K562 (cell line): Measurements from ENCODE around the gene S1PR1. TPM values are rescaled to one million over a fixed set of nuclear protein-coding genes. Genes with fewer than 3 reads are reported as not detected.

Experiments used
- ATF3 ChIP-seq, 2 experiments: fragments of 450-650 bp in 1 of 2; sonication (generic) in 1 of 2; formaldehyde crosslinking in 1 of 2; IDR thresholded peaks in 1 of 2; conservative IDR thresholded peaks in 1 of 2; 2 replicates each; pipeline versions ENCODE4 v1.6.1 to v1.8.1; 2016 to 2023; ENCODE audit warnings: mild to moderate bottlenecking in 2 of 2, moderate library complexity in 2 of 2, inconsistent platforms in 1 of 2, missing genetic modification reagents in 1 of 2
- BCLAF1 ChIP-seq, 2 experiments: fragments of 450-650 bp in 1 of 2; IDR thresholded peaks; 2 replicates each; pipeline ENCODE4 v1.6.1; 2011 to 2017; ENCODE audit warnings: low read depth in 2 of 2, antibody characterized with exemption in 1 of 2, borderline replicate concordance in 1 of 2, low read length in 1 of 2, mild to moderate bottlenecking in 1 of 2, mixed read lengths in 1 of 2; ENCODE audit not compliant: control insufficient read depth in 1 of 2
- CTCF ChIP-seq, 3 experiments: IDR thresholded peaks in 2 of 3; conservative IDR thresholded peaks in 1 of 3; 2 replicates each; pipeline ENCODE4 v1.5.1; 2011 to 2012; ENCODE audit warnings: low read length in 3 of 3, mild to moderate bottlenecking in 3 of 3, control low read depth in 2 of 3, improper control_type of control experiment in 1 of 3, inconsistent platforms in 1 of 3, low read depth in 1 of 3, mixed read lengths in 1 of 3, moderate library complexity in 1 of 3; ENCODE audit not compliant: insufficient read depth in 2 of 3
- DPF2 ChIP-seq: fragments of 450-650 bp; IDR thresholded peaks from 2 replicates; pipeline ENCODE4 v1.6.1; 2016
- E2F3 ChIP-seq: fragments of 250-450 bp; sonication (Bioruptor Pico); IDR thresholded peaks from 2 replicates; pipeline ENCODE4 v1.4.0; 2020; ENCODE audit warnings: mild to moderate bottlenecking
- FOXA3 ChIP-seq, 2 experiments: fragments of 450-650 bp in 1 of 2; sonication (generic) in 1 of 2; formaldehyde crosslinking; IDR thresholded peaks in 1 of 2; conservative IDR thresholded peaks in 1 of 2; 2 replicates each; pipeline versions ENCODE4 v1.4.0 to v1.8.0; 2020 to 2022; ENCODE audit warnings: mild to moderate bottlenecking in 2 of 2, missing genetic modification reagents in 1 of 2
- FOXK1 ChIP-seq: sonication (generic); formaldehyde crosslinking; IDR thresholded peaks from 2 replicates; pipeline ENCODE4 v1.8.0; 2022; ENCODE audit warnings: missing genetic modification reagents, mild to moderate bottlenecking, borderline replicate concordance
- GTF2A2 ChIP-seq: IDR thresholded peaks from 2 replicates; pipeline ENCODE4 v1.6.1; 2016; ENCODE audit warnings: mild to moderate bottlenecking, missing genetic modification characterization, missing compliant biosample characterization
- KLF1 ChIP-seq: fragments of 450-650 bp; IDR thresholded peaks from 2 replicates; pipeline ENCODE4 v1.6.1; 2016; ENCODE audit warnings: missing genetic modification characterization, missing compliant biosample characterization
- MEF2A ChIP-seq: IDR thresholded peaks from 2 replicates; pipeline ENCODE4 v1.6.1; 2011; ENCODE audit warnings: low read depth, mild to moderate bottlenecking, low read length, moderate library complexity; ENCODE audit not compliant: control insufficient read depth
- MEIS2 ChIP-seq: fragments of 450-650 bp; IDR thresholded peaks from 2 replicates; pipeline ENCODE4 v1.6.1; 2014; ENCODE audit warnings: mild to moderate bottlenecking; ENCODE audit not compliant: partially characterized antibody
- PBX2 ChIP-seq, 2 experiments: IDR thresholded peaks in 1 of 2; conservative IDR thresholded peaks in 1 of 2; 2 replicates each; pipeline ENCODE4 v1.6.1; 2016; ENCODE audit warnings: low read depth in 2 of 2, mild to moderate bottlenecking in 1 of 2, missing compliant biosample characterization in 1 of 2, missing genetic modification characterization in 1 of 2, moderate library complexity in 1 of 2
- POLR2G ChIP-seq: fragments of 200-400 bp; formaldehyde crosslinking; IDR thresholded peaks from 2 replicates; pipeline ENCODE4 v1.6.1; 2017; ENCODE audit warnings: low read depth, mild to moderate bottlenecking, antibody characterized with exemption, low read length, moderate library complexity
- RBM34 ChIP-seq: fragments of 200-400 bp; formaldehyde crosslinking; IDR thresholded peaks from 2 replicates; pipeline ENCODE4 v1.6.1; 2018; ENCODE audit warnings: low read length, borderline replicate concordance; ENCODE audit not compliant: insufficient read depth
- TEAD4 ChIP-seq, 2 experiments: sonication (generic) in 1 of 2; formaldehyde crosslinking in 1 of 2; IDR thresholded peaks; 2 replicates each; pipeline versions ENCODE4 v1.6.1 to v1.8.0; 2012 to 2022; ENCODE audit warnings: borderline replicate concordance in 1 of 2, inconsistent platforms in 1 of 2, low read length in 1 of 2, mild to moderate bottlenecking in 1 of 2, missing genetic modification reagents in 1 of 2
- ZNF232 ChIP-seq: sonication (generic); formaldehyde crosslinking; IDR thresholded peaks from 2 replicates; pipeline ENCODE4 v1.8.0; 2022; ENCODE audit warnings: mild to moderate bottlenecking, missing genetic modification reagents
- ZNF239 ChIP-seq: fragments of 250-450 bp; sonication (Bioruptor Pico); IDR thresholded peaks from 2 replicates; pipeline ENCODE4 v1.4.0; 2020; ENCODE audit warnings: mild to moderate bottlenecking
- ZNF583 ChIP-seq: fragments of 250-450 bp; sonication (Bioruptor Pico); IDR thresholded peaks from 2 replicates; pipeline ENCODE4 v1.4.0; 2020
- polyA plus RNA-seq, 8 experiments: library from polyadenylated mRNA; depleted of rRNA in 4 of 8; stranded (reverse) in 5 of 8; unstranded in 3 of 8; fragments of >200 nt; fragmentation: Nextera tagmentation in 2 of 8; fragmentation: Illumina TruSeq in 1 of 8; extraction: Ambion mirVana in 2 of 8; extraction: Trizol in 1 of 8; gene quantifications; 2 replicates each; pipeline versions ENCODE4 v1.2.1 to v1.2.3, GENCODE V29; 2011 to 2014; ENCODE audit warnings: inconsistent platforms in 1 of 8, missing spikeins in 1 of 8
- total RNA-seq, 7 experiments: library from RNA; depleted of rRNA in 6 of 7; stranded (reverse); fragments of >200 nt in 6 of 7; fragmentation: Illumina TruSeq in 2 of 7; extraction: Trizol in 2 of 7; gene quantifications; 2 replicates each; pipeline versions ENCODE4 v1.2.1 to v1.2.3, GENCODE V29; 2011 to 2021; ENCODE audit warnings: low replicate concordance in 1 of 7

S1PR1 gene
- total and polyA plus RNA-seq, 9 of the 15 experiments (the other 6 are each of a cell fraction or from before 2014, with no cell fraction given) = 0.22 to 1.2 (median 0.43) TPM

- TF ChIP-seq BCLAF1 (IDR thresholded peaks at IDR 0.05; ENCODE audit: borderline replicate concordance in 1 of 2, control insufficient read depth in 1 of 2, low read depth in 2 of 2, low read length in 1 of 2) (no peak), FOXA3 (CRISPR knock-in tag; conservative IDR thresholded peaks at IDR 0.05 in 1 of 2, IDR thresholded peaks at IDR 0.05 in 1 of 2) (0 out of 4 replicates have a peak, but pooled peaks of 1 of the 2 experiments have one; percentile 9), KLF1 (tag) (no peak), DPF2 (no peak), GTF2A2 (tag) (no peak), MEF2A (no peak), E2F3 (CRISPR knock-in tag) (no peak), MEIS2 (peak; percentile 94), CTCF (IDR thresholded peaks at IDR 0.05 in 2 of 3, conservative IDR thresholded peaks at IDR 0.05 in 1 of 3; ENCODE audit: insufficient read depth in 2 of 3, low read depth in 1 of 3, low read length in 3 of 3) (no peak), ATF3 (IDR thresholded peaks at IDR 0.05) (no peak), ATF3 (CRISPR knock-in tag; conservative IDR thresholded peaks at IDR 0.05) (no peak), POLR2G (no peak), ZNF232 (CRISPR knock-in tag) (no peak), FOXK1 (CRISPR knock-in tag) (no peak), RBM34 (no peak), ZNF583 (CRISPR knock-in tag) (no peak), PBX2 (CRISPR knock-in tag; IDR thresholded peaks at IDR 0.05; ENCODE audit: low read depth) (no peak), PBX2 (tag; conservative IDR thresholded peaks at IDR 0.05; ENCODE audit: low read depth) (peak; percentile 89), ZNF239 (CRISPR knock-in tag) (no peak), TEAD4 (IDR thresholded peaks at IDR 0.05; ENCODE audit: low read length) (peak; percentile 72; the same call in 1 of the 2 replicates), TEAD4 (CRISPR knock-in tag; IDR thresholded peaks at IDR 0.05; ENCODE audit: borderline replicate concordance) (no peak)
Measured at GRCh38 chr1:101276818-101277217, 40.0 kb downstream of the S1PR1 start (continued).
